Liver (tissue), 9 donors: ENCODE data around the gene EPX. TPM values are rescaled to one million over a fixed set of nuclear protein-coding genes. Genes with fewer than 3 reads are reported as not detected.

ENCODE experiments used
- DNase-seq: peaks from one replicate; pipeline ENCODE4 v3.0.0-alpha.2; 2017; ENCODE audit warnings: low spot score
- H3K27ac ChIP-seq, 2 donors: one replicate each; pipeline ENCODE4 v1.7.0; 2013; ENCODE audit warnings: inconsistent platforms in 2 of 2, low read length in 2 of 2, control low read depth in 1 of 2, low read depth in 1 of 2, mild to moderate bottlenecking in 1 of 2
- H3K27me3 ChIP-seq, 4 donors: one replicate each; pipeline versions ENCODE4 v1.6.1 to v1.7.0; 2013; ENCODE audit warnings: low read length in 3 of 4, inconsistent platforms in 1 of 4, mild to moderate bottlenecking in 1 of 4, moderate library complexity in 1 of 4; ENCODE audit not compliant: control insufficient read depth in 4 of 4, insufficient read depth in 4 of 4
- H3K36me3 ChIP-seq, 4 donors: one replicate each; pipeline versions ENCODE4 v1.6.1 to v1.7.0; 2013; ENCODE audit warnings: low read length in 3 of 4, mild to moderate bottlenecking in 3 of 4, low read depth in 1 of 4, moderate library complexity in 1 of 4; ENCODE audit not compliant: control insufficient read depth in 4 of 4, insufficient read depth in 3 of 4
- H3K4me1 ChIP-seq, 4 donors: one replicate each; pipeline versions ENCODE4 v1.6.1 to v1.7.0; 2013; ENCODE audit warnings: low read length in 3 of 4, mild to moderate bottlenecking in 3 of 4, moderate library complexity in 1 of 4; ENCODE audit not compliant: control insufficient read depth in 4 of 4, insufficient read depth in 4 of 4
- H3K4me3 ChIP-seq, 3 donors: one replicate each; pipeline versions ENCODE4 v1.6.1 to v1.7.0; 2013; ENCODE audit warnings: low read length in 3 of 3, control low read depth in 1 of 3, low read depth in 1 of 3, mild to moderate bottlenecking in 1 of 3
- H3K9ac ChIP-seq, 2 donors: one replicate each; pipeline ENCODE4 v1.7.0; 2013; ENCODE audit warnings: low read length in 2 of 2, mild to moderate bottlenecking in 2 of 2, moderate library complexity in 2 of 2, control low read depth in 1 of 2, low read depth in 1 of 2
- H3K9me3 ChIP-seq, 4 donors: one replicate each; pipeline versions ENCODE4 v1.6.1 to v1.7.0; 2013; ENCODE audit warnings: low read length in 3 of 4; ENCODE audit not compliant: control insufficient read depth in 4 of 4
- ATF3 ChIP-seq: IDR thresholded peaks from 2 replicates; pipeline ENCODE4 v1.6.1; 2016; ENCODE audit warnings: antibody characterized with exemption
- EGR1 ChIP-seq, 2 donors: IDR thresholded peaks; 2 replicates each; pipeline ENCODE4 v1.6.1; 2016 to 2018; ENCODE audit warnings: antibody characterized with exemption in 2 of 2, low read depth in 2 of 2
- FOXA1 ChIP-seq: IDR thresholded peaks from 2 replicates; pipeline ENCODE4 v1.6.1; 2016; ENCODE audit warnings: antibody characterized with exemption
- FOXA2 ChIP-seq: IDR thresholded peaks from 2 replicates; pipeline ENCODE4 v1.6.1; 2016; ENCODE audit warnings: antibody characterized with exemption
- GABPA ChIP-seq, 2 donors: IDR thresholded peaks in 1 of 2; conservative IDR thresholded peaks in 1 of 2; 2 replicates each; pipeline ENCODE4 v1.6.1; 2016; ENCODE audit warnings: antibody characterized with exemption in 2 of 2, mild to moderate bottlenecking in 1 of 2, moderate library complexity in 1 of 2
- HNF4A ChIP-seq, 2 donors: conservative IDR thresholded peaks; 2 replicates each; pipeline ENCODE4 v1.6.1; 2016; ENCODE audit warnings: antibody characterized with exemption in 2 of 2, mild to moderate bottlenecking in 2 of 2
- HNF4G ChIP-seq: IDR thresholded peaks from 2 replicates; pipeline ENCODE4 v1.6.1; 2016; ENCODE audit warnings: antibody characterized with exemption
- JUND ChIP-seq, 2 donors: IDR thresholded peaks; 2 replicates each; pipeline ENCODE4 v1.6.1; 2016; ENCODE audit warnings: antibody characterized with exemption in 2 of 2
- MAX ChIP-seq: IDR thresholded peaks from 2 replicates; pipeline ENCODE4 v1.6.1; 2016; ENCODE audit warnings: antibody characterized with exemption
- NR2F2 ChIP-seq: IDR thresholded peaks from 2 replicates; pipeline ENCODE4 v1.6.1; 2016; ENCODE audit warnings: antibody characterized with exemption
- RAD21 ChIP-seq, 2 donors: IDR thresholded peaks; 2 replicates each; pipeline ENCODE4 v1.6.1; 2016; ENCODE audit warnings: antibody characterized with exemption in 2 of 2, mild to moderate bottlenecking in 2 of 2
- RXRA ChIP-seq, 2 donors: IDR thresholded peaks; 2 replicates each; pipeline ENCODE4 v1.6.1; 2017 to 2018; ENCODE audit warnings: antibody characterized with exemption in 2 of 2, mild to moderate bottlenecking in 1 of 2
- SP1 ChIP-seq: IDR thresholded peaks from 2 replicates; pipeline ENCODE4 v1.6.1; 2018; ENCODE audit warnings: antibody characterized with exemption, mild to moderate bottlenecking
- TAF1 ChIP-seq: conservative IDR thresholded peaks from 2 replicates; pipeline ENCODE4 v1.6.1; 2016; ENCODE audit warnings: antibody characterized with exemption, mild to moderate bottlenecking
- YY1 ChIP-seq: IDR thresholded peaks from 2 replicates; pipeline ENCODE4 v1.6.1; 2016; ENCODE audit warnings: antibody characterized with exemption, mild to moderate bottlenecking
- ZBTB33 ChIP-seq: IDR thresholded peaks from 2 replicates; pipeline ENCODE4 v1.6.1; 2016; ENCODE audit warnings: antibody characterized with exemption
- WGBS: extraction: QIAGEN DNeasy Blood & Tissue Kit; methylation state at CpG from one replicate; pipeline ENCODE4 v1.1.7; 2013; 5-methylcytosine and 5-hydroxymethylcytosine counted together
- polyA plus RNA-seq, 2 donors: library from polyadenylated mRNA; stranded (reverse) in 1 of 2; unstranded in 1 of 2; fragments of 200-250 nt in 1 of 2; fragments of >200 nt in 1 of 2; fragmentation: Nextera tagmentation in 1 of 2; extraction: Ambion mirVana in 1 of 2; gene quantifications; one replicate each; pipeline versions ENCODE4 v1.2.1 to v1.2.3, GENCODE V29; 2013 to 2015
- total RNA-seq, 2 donors: library from RNA; depleted of rRNA; stranded (reverse); fragments of >200 nt; gene quantifications; one replicate each; pipeline ENCODE4 v1.2.3, GENCODE V29; 2014
- TF ChIP-seq, protein P1 (sequence below): IDR thresholded peaks from 2 replicates; pipeline ENCODE4 v1.6.1; 2016; ENCODE audit warnings: antibody characterized with exemption, mild to moderate bottlenecking
- TF ChIP-seq, protein P2 (sequence below): fragments of 150-350 bp; IDR thresholded peaks from 2 replicates; pipeline ENCODE4 v1.5.1; 2017; ENCODE audit warnings: improper control_type of control experiment, low read depth, low read length; ENCODE audit not compliant: missing input control
- donor health status: healthy.
- donor health status: healthy.
- donor health status: healthy.
- donor health status: healthy.
- donor health status: healthy.

Gene EPX
- total and polyA plus RNA-seq, 4 donors: 0.09 to 10.0 TPM; not detected in 2

DNA sequence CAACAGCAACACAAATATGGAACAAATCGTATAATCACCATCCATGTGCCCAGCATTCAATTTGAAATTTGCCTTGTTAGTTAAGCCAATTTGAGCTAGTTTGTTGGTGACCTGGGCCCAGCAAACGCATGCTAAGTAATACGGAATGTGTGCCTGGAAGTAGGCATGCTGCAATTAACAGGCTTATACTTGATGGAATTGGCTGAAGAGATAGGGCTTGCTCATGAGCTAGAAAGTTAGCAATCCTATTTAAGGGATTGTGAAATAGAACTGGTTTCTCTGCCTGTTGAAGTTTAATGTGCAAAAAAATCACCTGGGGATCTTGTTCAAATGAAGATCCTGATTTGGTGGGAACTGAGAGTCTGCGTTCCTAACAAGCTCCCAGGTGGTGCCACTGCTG, 37.4 kb downstream of the EPX start:
- Histone ChIP-seq H3K36me3 (no peaks in the 10 kb centered on the region), H3K9me3 (no peaks in the 10 kb centered on the region), H3K27ac (no peak overlapping the region), H3K9ac (no peak overlapping the region), H3K27me3 (no peaks in the 10 kb centered on the region), H3K4me1 (no peaks in the 10 kb centered on the region), H3K4me3 (no peak overlapping the region)
- no peak for TF ChIP-seq EGR1 (IDR thresholded peaks at IDR 0.05; ENCODE audit: low read depth in 2 of 2)
- TF ChIP-seq FOXA2: no peak
- no peak for TF ChIP-seq ZBTB33
- no peak for TF ChIP-seq GABPA (IDR thresholded peaks at IDR 0.05 in 1 of 2, conservative IDR thresholded peaks at IDR 0.05 in 1 of 2)
- TF ChIP-seq HNF4A (conservative IDR thresholded peaks at IDR 0.05): no peak
- TF ChIP-seq JUND (IDR thresholded peaks at IDR 0.05): no peak
- no peak for TF ChIP-seq YY1
- TF ChIP-seq, protein P1, sequence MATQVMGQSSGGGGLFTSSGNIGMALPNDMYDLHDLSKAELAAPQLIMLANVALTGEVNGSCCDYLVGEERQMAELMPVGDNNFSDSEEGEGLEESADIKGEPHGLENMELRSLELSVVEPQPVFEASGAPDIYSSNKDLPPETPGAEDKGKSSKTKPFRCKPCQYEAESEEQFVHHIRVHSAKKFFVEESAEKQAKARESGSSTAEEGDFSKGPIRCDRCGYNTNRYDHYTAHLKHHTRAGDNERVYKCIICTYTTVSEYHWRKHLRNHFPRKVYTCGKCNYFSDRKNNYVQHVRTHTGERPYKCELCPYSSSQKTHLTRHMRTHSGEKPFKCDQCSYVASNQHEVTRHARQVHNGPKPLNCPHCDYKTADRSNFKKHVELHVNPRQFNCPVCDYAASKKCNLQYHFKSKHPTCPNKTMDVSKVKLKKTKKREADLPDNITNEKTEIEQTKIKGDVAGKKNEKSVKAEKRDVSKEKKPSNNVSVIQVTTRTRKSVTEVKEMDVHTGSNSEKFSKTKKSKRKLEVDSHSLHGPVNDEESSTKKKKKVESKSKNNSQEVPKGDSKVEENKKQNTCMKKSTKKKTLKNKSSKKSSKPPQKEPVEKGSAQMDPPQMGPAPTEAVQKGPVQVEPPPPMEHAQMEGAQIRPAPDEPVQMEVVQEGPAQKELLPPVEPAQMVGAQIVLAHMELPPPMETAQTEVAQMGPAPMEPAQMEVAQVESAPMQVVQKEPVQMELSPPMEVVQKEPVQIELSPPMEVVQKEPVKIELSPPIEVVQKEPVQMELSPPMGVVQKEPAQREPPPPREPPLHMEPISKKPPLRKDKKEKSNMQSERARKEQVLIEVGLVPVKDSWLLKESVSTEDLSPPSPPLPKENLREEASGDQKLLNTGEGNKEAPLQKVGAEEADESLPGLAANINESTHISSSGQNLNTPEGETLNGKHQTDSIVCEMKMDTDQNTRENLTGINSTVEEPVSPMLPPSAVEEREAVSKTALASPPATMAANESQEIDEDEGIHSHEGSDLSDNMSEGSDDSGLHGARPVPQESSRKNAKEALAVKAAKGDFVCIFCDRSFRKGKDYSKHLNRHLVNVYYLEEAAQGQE: no peak
- TF ChIP-seq HNF4G: no peak
- no peak for TF ChIP-seq MAX
- no peak for TF ChIP-seq ATF3
- TF ChIP-seq TAF1: no peak
- no peak for TF ChIP-seq RAD21 (IDR thresholded peaks at IDR 0.05)
- TF ChIP-seq, protein P2, sequence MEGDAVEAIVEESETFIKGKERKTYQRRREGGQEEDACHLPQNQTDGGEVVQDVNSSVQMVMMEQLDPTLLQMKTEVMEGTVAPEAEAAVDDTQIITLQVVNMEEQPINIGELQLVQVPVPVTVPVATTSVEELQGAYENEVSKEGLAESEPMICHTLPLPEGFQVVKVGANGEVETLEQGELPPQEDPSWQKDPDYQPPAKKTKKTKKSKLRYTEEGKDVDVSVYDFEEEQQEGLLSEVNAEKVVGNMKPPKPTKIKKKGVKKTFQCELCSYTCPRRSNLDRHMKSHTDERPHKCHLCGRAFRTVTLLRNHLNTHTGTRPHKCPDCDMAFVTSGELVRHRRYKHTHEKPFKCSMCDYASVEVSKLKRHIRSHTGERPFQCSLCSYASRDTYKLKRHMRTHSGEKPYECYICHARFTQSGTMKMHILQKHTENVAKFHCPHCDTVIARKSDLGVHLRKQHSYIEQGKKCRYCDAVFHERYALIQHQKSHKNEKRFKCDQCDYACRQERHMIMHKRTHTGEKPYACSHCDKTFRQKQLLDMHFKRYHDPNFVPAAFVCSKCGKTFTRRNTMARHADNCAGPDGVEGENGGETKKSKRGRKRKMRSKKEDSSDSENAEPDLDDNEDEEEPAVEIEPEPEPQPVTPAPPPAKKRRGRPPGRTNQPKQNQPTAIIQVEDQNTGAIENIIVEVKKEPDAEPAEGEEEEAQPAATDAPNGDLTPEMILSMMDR: no peak
- no peak for TF ChIP-seq FOXA1
- TF ChIP-seq NR2F2: no peak
- no peak for TF ChIP-seq SP1
- TF ChIP-seq RXRA (IDR thresholded peaks at IDR 0.05): no peak
- no peak for DNase-seq
- WGBS: 94% methylated on average over 4 of the region's 4 CpGs
